Stimulated activated CD8-positive, alpha-beta memory T cell treated with anti-CD3 and anti-CD28 coated beads, Interleukin-4, amount 100 ng/mL, for 4 hours (primary cell): Measurements from ENCODE around the gene LIPM.

Experiments used
- DNase-seq, 2 donors: peaks; one replicate each; pipeline ENCODE4 v3.0.0-alpha.2; 2020; ENCODE audit warnings: low read depth in 2 of 2, low spot score in 1 of 2

The LIPM gene

DNA sequence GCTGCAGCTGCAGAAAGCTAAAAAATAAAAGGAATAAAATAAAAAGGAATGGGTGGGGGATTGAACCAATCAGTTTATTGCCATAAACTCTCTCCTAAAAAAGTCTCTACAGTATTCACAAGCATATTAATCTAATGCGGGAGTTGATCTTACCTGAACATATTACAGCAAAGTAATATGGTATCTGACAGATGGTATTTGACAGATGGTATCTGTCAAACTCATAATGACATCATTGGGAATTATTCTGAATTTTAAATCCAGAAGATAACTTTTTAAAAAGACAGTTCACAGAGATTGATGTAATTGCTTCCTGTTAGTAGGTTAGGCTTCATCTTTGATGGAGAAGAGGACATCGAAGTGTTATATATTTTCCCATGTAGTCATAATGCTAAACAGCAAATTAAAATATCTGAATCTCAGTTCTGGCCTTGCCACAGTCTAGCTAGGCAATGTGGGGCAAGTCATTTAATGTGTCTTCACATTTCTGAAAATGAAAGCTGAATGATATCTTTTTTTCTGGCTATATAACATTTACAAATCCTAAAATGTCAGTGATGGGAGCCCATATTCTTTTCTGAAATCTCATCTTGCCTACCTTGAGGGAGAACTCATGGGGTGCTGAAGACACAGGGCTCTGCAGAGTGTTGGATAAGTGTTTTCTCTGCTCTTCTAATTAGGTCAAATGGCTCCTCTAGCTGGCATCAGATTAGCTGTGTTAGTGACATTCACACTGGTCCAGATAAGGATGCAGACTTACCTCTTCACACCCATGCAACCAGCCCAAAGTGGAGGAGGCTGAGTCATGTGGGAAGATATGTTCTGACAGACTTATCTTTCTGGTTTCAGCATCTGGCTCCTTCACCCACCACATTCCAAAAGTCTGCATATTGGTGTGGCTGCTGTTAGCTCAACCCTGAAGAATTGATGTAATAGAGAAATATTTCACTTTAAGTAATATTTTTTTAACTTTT, 2.1 kb upstream of the LIPM start:
- DNase-seq, result no peak

DNA sequence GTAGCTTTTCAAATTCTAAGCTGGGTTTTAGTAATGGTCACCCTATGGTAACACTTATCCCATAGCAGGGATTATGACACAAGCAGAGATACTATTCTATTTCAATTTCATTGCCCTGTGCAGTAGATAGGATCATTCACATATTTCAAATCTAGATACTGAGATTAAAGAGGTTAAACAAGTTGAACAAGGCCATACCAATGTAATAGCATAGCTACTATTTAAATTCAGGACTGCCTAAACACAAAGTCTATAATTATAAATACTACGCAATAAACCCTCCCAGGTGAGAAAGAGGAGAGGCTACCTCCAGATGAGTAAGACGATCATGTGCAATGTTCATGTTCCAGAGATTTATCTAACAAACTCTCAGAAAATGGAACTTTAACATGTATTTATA, 1.1 kb downstream of the LIPM start:
- no peak for DNase-seq

DNA sequence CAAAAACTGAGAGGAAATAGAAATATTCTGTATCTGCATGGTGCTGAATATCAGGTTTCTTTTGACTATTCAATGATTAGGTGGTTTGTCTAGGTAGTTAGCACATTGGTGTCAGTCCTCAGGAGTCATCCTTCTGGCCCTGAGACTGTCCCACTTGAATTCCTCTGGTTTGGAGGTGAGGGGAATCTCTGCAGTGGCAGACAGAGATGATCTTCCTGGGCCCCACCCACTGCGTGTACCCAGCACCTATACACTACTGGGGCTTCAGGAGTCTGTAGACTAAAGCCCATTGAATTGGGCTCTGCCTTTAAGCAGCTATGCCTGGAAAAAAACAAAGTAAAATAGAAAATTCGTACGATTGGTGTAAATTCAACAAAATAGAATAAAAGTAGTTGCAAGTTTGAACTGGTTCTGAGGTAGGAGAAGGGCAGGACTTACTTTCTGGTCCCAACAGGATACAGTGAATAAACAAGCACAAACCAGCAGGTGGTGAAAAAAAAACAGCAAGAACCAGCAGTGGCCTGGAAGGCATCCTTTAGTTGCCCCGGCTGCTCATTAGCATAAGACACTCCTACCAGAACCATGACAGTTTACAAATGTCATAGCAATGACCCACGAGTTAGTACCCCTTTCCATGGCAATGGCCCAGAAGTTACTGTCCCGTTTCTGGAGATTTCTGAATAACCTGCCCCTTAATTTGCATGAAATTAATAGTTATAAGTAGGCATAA, 1.7 kb downstream of the LIPM start:
- DNase-seq, result no peak

DNA sequence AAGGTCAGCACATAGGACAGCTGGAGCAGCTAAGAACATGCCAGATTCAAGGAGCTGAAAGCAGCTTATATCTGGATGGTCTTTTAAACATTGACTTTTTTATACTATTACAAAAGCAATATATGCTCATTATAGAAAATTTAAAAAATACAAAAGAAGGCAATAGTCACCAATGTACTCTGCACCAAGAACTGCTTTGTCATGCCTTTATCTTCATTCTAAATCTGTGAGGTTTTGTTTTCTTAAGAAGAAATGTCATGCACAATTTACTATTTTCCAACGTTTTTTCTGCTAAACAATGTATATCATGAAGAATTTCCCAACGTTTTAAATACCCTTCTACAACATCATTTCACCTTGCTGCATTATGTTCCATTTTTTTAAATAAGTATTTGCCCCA, 2.8 kb downstream of the LIPM start:
- DNase-seq, result no peak

DNA sequence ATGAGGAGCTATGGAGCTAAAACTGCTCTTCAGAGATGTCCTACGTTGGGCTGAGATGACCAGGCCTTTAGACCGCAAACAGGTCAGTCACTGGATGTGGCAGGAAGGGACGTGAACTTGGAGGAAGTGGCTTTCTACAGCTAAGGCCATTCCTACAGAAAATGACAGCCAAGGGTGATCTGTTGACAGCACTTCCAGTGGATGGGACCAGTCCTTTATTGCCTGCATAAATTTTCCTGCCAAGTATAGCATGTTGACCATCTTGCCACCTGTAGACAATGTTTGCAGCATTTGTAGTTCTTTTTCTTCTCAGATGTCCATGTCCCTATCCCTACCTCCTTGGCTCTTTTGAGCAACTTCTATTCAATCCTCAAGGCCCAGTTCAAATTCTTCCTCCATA, 3.4 kb downstream of the LIPM start:
- no peak for DNase-seq

DNA sequence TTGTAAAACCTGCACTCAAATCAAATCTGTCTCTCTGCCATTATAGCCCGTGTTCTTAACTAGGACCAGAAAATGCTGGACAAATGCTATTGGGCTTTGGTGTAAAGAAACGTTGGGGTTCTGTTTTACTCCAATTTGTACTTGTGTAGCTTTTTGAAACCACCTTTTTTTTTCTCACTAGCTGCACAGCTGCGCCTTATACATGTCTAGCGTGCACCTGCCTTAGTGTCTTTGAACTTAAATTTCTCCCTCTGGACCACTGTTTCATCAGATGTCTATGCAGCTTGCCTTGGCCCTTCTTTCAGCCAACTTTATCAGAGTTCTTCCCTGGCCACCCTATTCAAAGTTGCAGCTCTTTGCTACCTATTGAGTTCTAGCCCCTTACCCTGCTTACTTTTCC, 7.1 kb downstream of the LIPM start:
- DNase-seq, result no peak

DNA sequence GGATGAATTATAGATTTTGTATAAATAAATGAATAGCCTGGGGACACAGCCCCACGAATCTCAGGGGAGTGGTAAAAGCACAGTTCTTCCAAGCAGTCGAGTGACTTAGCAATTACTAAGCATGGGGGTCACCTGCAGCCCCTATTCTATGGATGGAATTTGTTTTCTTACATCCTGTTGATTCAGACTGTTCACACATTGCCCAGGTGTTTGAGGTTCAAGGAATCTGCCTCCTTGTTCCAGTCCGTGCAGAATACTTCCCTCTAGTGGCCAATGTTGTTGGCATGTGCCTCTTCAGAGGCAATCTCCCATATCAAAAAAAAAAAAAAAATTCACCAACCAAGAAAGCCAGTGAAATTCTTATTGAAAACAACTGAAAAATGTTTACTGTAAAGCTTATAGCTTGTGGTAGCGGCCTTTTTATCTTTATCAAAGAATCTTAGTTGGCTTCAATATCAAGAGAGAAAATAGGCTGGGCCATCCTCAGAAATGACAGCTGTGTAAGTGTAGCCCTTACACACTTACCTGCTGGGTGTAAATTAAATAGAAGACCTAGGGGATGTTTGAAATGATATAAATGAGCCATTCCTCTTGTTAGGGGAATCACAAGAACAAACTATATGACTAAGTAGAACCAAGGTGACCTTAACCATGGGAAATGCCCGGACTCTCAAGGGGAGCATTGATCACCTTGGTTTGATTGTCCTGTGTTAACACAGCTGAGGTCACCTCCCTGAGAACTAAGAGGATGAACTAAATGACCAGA, 7.8 kb downstream of the LIPM start:
- no peak for DNase-seq

DNA sequence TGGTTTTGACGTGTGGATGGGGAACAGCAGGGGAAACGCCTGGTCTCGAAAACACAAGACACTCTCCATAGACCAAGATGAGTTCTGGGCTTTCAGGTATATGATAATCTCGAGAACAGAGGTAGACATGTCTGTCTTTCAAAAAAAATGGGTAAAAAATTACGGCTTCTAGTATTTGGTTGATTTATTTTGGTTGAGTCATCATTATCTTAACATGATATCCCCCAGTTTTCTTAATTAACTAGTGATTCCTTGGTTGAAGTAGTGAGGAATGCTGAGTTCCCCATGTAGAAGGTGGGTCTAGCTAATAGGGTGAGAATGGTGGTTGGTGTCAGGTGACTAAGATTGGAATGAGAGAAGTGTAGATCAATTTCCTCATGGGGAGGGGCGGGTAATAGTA, 10.7 kb downstream of the LIPM start:
- no peak for DNase-seq

DNA sequence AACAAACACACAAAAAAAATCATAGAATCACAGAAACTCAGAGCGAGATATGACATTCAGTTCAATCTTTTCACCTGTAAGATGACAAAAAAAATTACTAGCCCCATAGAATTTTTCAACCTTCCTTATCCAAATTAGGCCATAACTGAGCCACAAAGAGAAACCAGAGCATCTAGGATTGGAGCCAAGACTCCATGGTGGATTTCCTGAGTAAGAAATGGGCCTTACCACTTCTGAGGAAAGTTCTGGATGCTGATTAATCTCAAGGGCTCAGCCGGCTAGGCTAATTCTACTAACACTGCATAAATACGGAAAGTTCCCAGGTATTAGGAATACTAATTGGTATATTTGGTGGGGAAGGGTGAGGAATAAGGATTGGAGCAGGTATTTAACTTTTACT, 16.8 kb downstream of the LIPM start:
- DNase-seq, result no peak

DNA sequence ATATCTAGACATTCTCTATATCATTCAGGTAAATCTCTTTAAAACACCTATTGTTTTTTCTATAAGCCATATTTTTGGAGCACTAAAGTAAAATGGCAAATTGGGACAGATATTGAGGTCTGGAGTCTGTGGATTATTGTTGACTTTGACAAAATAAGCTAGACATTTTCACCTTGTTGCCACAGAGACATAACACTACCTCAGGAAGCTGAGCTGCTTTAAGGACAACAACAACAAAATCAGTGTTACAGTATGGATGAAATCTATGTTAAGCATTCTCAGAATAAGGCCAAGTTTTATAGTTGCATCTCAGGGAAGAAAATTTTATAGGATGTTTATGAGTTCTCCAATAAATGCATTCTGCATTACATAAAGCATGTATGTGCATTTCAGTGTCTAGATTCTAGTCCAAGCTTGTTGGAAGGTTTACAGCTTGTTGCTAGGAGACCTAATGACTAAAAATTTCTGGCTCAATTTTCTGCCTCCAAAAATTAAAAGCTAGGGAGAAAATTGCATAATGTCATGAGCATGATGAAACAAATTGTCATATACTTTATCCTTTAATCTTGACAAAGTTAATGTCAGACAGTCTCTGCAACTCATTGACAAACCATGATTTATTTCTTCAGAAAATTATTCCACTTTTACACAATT, 18.3 kb downstream of the LIPM start:
- DNase-seq, result no peak

DNA sequence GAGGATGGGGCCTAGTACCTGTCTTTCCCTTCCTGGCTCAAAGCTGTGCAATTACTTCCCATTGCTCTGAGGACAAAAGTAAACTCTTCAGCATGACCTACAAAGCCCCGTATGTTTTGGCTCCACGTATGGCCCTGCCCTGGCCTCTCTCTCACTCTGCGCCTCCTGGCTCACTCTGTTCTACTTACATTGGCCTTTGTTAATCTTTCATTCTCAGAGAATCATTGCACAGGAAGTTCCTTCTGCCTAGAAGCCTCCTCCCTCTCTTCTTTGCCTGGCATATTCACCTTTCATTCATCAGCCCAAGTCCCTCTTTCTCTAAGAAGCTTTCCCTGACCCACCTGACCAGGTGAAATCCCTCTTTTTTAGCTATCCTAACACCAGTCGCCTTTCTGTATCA, 23.9 kb downstream of the LIPM start:
- DNase-seq, result no peak

DNA sequence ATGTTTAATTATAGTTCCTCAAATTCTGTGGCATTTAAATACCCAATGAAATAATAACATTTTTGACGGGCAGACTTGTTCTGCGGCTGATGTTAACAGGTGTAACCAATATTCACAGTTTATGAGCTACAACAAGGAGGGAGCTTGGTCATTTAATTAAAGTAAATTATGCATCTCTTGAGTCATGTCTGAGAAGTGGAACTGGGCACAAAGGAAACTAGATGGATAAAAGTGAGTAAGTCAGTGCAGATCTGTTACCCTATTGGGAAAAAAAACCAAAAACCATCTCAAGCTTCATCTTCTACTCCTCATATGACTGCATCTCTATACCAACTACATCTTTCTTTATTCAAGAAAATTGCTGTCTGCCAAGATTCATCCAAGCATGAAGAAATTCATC, 25.1 kb downstream of the LIPM start:
- DNase-seq, result no peak

DNA sequence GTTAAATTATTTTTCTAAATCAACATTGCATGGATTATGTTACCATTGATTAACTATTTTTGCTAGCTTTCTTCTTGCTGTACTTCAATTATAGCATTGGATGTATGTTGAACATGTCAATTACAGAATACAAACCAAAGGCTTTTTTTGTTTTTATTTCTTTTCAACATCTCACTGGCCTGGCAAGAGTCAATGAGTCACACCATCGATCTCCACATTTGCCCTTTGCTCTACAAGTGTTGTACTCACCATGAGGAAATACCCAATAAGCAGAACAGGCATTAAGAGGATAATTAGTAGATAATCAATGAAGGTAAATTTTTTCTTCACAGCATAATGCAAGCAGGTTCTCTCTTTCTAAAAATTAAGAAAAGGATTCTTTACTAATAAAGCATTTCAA, 25.8 kb downstream of the LIPM start:
- DNase-seq, result no peak

DNA sequence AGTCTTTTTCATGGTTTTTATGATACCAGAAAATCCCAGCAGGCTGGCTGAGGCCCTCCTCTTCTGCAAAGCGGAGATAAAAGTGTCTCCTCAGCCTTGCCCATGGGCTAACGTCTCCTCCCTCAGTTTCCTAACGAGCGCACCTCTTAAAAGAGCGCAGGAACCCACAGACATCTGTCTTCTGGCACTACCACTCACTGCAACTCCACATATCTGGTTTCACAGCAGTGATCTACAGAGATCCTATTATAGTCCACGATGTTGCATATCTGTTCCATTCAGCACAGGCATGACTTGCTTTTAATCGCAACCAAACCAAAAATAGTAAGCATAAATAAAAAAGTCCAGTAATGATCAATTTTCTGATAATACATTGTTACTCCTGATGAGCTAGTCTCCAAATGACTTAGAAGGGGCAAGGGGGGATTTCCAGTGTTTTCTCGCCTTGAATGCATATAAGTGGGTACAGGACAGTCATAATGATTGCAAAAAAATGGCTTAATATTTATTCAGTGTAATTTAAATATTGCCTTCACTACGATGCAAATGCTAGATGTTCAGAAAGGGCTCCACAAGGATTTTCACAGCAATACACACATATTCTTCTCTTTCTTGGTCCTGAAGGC, 28.2 kb downstream of the LIPM start:
- no peak for DNase-seq

DNA sequence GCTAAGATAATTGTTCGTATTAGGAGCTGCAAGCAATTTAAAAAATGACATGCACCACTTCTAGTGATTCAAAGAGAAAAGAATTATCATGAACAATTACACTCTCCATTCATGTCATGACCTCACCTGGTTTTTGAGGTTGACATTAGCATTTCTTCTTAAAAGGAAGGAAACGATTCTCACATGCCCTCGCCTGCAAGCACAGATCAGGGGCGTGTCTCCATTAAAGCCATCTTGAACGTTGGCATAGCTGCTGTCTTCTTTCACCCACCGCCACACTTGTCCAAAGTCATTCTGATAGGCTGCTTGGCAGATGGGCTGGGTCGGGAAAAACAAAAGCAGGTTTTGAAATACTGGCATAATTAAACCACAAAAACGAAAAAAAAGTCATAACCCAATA, 29.2 kb downstream of the LIPM start:
- no peak for DNase-seq

DNA sequence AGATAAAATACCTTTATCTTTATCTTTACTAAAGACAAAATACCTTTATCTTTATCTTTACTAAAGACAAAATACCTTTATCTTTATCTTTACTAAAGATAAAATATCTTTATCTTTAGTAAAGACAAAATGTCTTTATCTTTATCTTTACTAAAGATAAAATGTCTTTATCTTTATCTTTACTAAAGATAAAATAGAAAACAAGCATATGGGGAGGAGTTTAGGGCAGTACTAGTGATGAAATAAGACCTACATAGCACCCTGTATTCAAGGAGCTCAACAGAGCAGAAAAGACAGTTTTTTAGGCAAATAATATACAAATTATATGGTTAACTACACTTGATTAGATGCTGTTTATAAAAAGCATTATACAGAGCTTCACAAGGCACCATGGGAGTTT, 29.8 kb downstream of the LIPM start:
- no peak for DNase-seq

DNA sequence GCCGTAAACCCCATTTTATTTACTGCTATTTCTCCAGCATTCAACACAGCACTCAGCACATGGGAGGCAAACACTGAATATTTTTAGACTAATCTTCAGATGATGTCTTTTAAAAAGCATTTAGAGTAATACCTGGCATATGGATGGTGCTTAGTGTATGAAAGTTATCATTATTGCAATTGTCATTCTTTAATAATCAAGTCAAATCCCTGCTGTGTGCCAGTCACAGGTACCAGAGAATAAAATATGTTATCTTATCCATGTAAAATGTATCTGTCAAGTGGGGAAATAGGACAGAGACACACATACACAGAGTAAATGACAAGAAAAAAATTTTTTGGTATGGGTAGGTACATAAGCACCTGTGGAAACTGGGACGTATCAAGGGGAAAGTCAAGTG, 30.6 kb downstream of the LIPM start:
- DNase-seq, result no peak

DNA sequence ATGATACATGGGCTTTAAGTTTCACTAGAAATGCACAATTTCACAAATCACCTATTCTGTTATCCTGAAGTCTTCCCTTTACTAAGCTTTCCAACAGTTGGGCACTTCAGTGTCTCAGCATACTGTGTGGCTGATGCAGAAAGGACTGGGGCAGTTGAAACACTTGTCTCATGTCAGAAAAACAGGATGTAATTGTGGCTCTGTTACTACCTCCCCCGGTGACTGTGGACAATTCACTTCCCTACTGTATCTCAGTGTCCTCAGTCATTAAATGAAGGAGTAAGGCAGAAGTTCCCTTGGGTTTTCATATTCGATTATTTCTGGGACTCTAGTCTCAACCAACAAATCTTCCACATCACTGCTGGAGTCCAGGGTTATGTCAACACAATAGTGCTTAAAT, 31.2 kb downstream of the LIPM start:
- no peak for DNase-seq

DNA sequence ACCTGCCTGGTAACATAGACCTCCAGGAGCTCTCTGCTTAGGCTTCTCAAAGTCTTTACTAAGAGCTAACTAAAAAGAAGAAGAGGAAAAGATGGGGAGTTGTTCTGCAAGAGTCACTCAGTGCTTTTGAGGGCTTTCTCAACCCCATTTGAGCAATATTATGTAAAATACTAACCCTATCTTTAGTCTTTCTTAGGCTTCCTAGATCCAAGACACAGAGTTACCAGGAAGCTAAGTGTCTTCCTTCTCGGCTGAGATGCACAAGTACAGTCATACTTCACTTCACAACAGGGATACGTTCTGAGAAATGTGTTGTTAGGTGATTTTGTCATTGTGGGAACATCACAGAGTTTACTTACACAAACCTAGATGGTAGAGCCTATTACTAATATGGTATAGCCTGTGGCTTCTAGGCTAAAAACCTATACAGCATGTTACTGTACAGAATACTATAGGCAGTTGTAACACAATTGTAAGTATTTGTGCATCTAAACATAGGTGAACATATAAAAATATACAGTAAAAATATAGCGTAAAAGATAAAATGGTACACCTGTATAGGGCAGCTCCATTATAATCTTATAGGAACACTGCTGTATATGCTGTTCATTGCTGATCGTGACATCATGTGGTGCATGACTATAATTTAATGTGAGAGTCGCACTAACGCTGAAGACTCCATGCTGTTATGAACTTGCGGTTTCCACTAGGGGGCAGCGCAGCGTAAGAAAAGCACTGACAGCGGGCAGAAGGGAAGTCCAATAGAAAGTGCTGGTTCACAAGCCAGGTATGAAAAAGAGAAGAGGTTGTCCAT, 32.8 kb downstream of the LIPM start:
- peak; percentile 74 to 86 for DNase-seq

DNA sequence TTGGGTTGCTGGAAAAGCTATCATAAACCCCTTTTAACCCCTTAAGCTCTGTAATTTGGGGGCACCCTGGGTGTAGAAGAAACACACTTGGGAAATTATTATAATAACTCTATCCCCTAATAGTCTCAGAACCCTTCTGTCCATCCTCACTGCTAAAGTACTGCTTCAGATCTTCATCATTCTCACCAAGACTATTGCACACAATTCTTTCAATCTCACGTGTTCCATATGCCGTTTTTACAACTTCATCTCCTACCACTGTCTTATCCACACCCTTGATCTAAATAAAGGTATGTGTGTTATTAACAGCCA, 33.3 kb downstream of the LIPM start:
- DNase-seq, result no peak
